HL-60 (cell line): ENCODE results near the gene ALK.

Experiments used
- POLR2AphosphoS5 ChIP-seq: IDR thresholded peaks from 2 replicates; pipeline ENCODE4 v1.6.1; 2012; ENCODE audit warnings: low read depth
- TF ChIP-seq, protein P1 (sequence below): IDR thresholded peaks from one replicate; pipeline ENCODE4 v1.5.1; 2011; ENCODE audit warnings: low read length, control low read depth, inconsistent platforms; ENCODE audit not compliant: insufficient read depth

DNA sequence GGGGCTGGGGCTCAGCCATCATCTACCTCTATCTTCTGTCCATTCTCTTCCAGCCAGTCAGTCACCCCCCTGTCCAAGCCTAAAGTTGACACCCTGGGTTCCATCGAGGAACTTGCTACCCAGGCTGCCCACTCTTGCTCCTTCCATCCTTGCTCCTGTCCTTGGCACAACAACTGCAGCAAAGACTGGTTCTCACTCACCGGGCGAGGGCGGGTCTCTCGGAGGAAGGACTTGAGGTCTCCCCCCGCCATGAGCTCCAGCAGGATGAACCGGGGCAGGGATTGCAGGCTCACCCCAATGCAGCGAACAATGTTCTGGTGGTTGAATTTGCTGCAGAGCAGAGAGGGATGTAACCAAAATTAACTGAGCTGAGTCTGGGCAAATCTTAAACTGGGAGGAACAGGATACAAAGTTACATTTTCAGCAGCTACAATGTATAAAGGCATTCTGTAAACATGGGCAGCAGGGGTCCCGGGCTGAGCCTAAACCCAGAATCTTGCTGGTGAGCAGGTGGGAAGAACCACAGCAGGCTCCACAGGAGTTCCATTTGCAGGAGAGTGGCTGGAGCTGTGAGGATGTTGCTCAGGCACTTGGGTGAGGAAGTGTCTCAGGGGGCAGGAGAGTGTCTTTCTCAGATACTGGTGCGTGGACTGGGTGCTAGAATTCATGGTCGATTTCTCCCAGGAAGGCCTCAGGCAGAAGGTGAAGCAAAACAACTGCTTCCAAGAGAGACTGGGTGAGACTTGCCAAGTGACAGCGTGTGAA lies 700.7 kb downstream of the ALK start:
- TF ChIP-seq, protein P1, sequence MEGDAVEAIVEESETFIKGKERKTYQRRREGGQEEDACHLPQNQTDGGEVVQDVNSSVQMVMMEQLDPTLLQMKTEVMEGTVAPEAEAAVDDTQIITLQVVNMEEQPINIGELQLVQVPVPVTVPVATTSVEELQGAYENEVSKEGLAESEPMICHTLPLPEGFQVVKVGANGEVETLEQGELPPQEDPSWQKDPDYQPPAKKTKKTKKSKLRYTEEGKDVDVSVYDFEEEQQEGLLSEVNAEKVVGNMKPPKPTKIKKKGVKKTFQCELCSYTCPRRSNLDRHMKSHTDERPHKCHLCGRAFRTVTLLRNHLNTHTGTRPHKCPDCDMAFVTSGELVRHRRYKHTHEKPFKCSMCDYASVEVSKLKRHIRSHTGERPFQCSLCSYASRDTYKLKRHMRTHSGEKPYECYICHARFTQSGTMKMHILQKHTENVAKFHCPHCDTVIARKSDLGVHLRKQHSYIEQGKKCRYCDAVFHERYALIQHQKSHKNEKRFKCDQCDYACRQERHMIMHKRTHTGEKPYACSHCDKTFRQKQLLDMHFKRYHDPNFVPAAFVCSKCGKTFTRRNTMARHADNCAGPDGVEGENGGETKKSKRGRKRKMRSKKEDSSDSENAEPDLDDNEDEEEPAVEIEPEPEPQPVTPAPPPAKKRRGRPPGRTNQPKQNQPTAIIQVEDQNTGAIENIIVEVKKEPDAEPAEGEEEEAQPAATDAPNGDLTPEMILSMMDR, result no peak
- no peak for TF ChIP-seq POLR2AphosphoS5
